GM19467 (cell line): ENCODE data around the gene NKAPL.

Source experiments
- ATAC-seq: cut with Tn5 transposase; IDR thresholded peaks from one replicate; pipeline ENCODE4 v1.9.1; 2021; ENCODE audit warnings: mild to moderate bottlenecking, moderate library complexity; ENCODE audit not compliant: unreplicated experiment

Gene NKAPL

GRCh38 chr6:28245206-28245941 lies 13.7 kb upstream of the NKAPL start:
- ATAC-seq: no peak

- ATAC-seq: no peak
Measured at GRCh38 chr6:28248916-28249315, 10.2 kb upstream of the NKAPL start.

- ATAC-seq: no peak
Measured at GRCh38 chr6:28250747-28251146, 8.3 kb upstream of the NKAPL start.

GRCh38 chr6:28251661-28252008 lies 7.5 kb upstream of the NKAPL start:
- peak; percentile 42 for ATAC-seq

- peak; percentile 68 for ATAC-seq
Measured at GRCh38 chr6:28252009-28252975, 6.8 kb upstream of the NKAPL start, which contains the start of gene ZKSCAN4. TSS of gene ZKSCAN4 (minus strand) at chr6:28252269. CDS start at chr6:28251980, 289 bp downstream.

- no peak for ATAC-seq
Measured at GRCh38 chr6:28254121-28254519, 5.0 kb upstream of the NKAPL start.

- ATAC-seq: no peak
Measured at GRCh38 chr6:28257042-28257441, 2.1 kb upstream of the NKAPL start.

- ATAC-seq: no peak
Measured at GRCh38 chr6:28263922-28264321, 4.8 kb downstream of the NKAPL start.

DNA sequence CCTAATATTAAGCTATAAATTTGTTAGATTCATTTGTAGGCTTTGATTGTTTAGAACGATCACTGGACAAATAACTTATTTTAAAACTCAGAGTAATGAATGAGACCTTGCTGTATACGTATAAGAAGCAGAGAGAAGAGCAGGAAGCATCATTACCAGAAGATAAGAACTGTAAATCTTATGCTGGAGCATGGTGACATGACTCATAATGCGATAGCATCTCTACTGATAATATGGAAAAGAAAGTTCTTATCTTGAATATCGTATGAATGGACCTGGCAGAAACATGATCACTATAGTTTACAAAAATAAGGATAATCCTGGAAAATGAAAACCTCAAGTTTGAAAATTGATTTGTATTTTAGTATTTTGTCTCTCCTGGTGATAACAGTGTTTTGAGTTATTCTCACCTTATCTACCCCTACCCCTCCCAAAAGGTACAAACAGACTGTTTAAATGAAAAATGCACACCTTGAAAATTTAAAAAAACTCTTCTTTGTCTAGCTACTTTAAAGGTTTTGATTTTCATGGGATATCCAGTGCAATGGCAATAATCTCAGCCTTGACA lies 5.8 kb downstream of the NKAPL start:
- ATAC-seq: no peak

- no peak for ATAC-seq
Measured at GRCh38 chr6:28266563-28266961, 7.5 kb downstream of the NKAPL start.

DNA sequence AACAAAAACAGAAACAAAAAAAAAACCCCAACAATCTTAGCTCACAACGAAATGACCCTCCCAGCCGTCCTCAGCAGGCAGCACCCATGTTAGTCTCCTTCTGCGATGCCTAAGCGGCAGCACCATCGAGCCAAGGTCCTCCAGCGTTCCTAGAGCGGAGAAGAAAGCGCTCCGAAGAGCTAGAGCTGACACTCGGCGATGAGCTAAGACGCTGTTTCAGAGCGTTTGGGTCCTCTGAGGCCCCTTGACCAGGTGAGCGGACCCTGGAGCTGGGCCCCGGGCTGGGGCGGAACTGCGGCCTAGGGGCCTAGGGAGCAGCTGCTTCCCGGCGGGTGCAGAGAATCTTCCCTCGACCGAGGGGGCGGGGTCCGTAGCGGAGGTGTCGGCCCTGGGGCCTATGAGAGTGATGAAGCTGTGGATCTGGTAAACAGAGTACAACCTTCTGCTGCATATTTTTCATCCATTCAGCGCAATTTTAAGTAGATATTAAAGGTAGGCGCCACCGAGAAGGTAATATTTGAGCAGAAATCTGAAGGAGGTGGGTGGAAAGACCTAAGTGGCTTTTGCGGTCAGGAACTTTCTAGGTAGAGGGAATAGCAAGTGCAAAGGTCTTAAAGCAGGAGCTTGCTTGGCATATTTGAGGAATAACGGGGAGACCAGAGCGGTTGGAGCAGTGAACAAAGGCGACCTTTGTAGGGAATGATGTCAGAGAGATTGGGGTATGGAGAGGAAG lies 8.0 kb downstream of the NKAPL start, which contains the start of gene ZSCAN26:
TSS of gene ZSCAN26 (plus strand) at position 182 of the 733 bp plus-strand sequence. CDS start 4,777 bp downstream, outside the sequence.
- peak; percentile 84 for ATAC-seq

- ATAC-seq: no peak
Measured at GRCh38 chr6:28267695-28268059, 8.6 kb downstream of the NKAPL start.

DNA sequence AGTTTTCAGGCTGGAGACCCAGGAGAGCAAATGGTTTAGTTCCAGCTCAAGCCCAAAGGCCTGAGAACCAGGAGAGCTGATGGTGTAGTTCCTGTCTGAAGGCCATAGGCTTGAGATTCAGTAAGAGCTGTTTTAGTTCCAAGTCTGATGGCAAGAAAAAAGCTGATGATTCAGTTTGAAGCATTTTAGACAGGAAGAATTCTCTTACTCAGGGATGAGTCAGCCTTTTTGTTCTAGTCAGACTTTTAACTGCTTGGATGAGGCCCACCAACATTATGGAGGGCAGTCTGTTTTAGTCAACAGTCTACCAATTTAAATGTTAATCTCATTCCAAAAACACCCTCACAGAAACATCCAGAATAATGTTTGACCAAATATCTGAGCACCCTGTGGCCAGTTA lies 10.4 kb downstream of the NKAPL start:
- ATAC-seq: no peak

DNA sequence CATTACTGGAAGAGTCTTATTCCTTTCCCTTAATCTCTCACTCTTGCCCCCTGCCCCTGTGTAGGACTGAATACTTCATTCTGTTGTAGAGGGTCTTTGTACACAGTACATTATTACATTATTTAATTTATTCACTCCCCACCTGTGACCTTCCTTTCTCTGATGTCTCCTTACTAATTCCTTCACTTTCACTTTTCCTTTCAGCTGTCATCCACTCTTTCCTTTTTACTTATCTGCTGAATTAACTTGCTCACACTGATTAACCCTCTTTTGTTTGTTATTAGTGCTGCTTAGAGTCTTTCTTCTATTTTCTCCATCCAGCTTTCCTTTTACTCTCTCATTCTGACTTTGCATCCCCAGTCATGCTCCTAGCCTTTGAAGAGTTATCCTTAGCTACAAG lies 15.8 kb downstream of the NKAPL start:
- ATAC-seq: no peak

DNA sequence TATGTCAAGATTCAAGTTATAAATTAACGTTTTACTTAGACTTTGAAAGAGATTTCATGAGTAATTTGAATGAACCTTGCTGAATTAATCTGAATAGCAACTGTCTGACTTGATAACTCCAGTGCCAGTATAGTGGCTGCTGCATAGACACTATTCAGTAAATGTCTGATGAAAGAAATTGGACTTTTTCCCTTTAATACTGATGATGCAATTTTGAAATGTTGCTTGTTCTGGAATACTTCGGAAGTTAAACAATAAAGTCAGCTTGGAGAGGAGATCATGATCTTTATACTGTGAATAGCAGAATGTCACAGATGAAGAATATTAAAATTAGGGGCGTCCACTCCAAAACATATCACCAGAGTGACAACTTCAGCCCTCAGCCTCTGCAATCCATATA lies 18.6 kb downstream of the NKAPL start:
- ATAC-seq: no peak

- ATAC-seq: no peak
Measured at GRCh38 chr6:28280595-28281287, 21.6 kb downstream of the NKAPL start.

GRCh38 chr6:28281288-28282064 lies 22.4 kb downstream of the NKAPL start, which contains the start of gene PGBD1:
TSS of gene PGBD1 (plus strand) at chr6:28281572. CDS start at chr6:28283814, 2,242 bp downstream.
- peak; percentile 75 for ATAC-seq

DNA sequence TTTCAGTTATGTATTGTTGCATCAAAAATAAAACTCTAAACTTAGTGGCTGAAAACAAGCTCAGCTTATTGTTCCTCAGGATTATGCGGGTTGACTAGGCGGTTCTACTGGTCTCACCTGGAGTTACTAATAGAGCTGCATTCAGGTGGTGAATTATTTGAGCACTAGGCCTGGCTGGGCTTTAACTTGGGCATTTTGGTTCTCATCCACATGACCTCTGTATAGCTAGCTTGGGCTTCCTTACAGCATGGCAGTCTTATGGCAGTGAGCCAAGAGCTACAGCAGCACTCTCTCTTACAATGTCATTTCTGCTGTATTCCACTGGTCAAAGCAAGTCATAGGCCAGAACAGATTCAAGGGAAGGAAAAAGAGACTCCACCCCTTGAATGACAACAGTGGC lies 23.8 kb downstream of the NKAPL start:
- no peak for ATAC-seq

DNA sequence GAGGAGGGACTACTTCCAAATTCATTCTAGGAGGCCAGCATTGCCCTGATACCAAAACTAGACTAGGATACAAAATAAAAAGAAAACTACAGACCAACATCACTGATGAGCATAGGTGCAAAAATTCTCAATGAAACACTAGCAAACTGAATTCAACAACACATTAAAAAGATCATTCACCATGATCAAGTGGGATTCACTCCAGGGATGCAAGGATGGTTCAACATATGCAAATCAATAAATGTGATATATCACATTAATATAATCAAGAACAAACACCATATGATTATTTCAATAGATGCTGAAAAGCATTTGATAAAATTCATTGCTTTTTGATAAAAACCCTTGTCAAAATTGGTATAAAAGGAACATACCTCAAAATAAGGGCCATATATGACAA lies 32.5 kb downstream of the NKAPL start:
- ATAC-seq: no peak
